ENCODE measurements around the gene PKDCC.

DNA sequence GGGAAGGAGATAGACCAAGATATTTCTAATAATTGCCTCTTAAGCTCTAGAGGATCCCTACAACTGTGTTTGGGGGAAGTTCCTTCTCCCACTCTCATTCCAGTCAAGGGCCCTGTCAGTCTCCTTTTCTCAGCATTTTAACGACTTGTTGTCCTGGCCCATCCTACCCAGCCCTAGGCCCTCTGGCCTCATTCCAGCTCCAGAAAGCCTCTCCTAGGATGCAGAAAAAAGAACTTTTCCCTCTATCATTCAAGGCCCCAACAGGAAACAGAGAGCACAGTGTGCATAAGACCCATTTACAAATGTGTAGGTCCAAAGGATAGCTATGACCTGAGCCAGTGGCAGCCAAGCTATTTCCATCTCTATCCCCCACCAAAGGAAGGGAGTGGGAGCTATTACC, 14.0 kb downstream of the PKDCC start:
- TF ChIP-seq, protein P1, sequence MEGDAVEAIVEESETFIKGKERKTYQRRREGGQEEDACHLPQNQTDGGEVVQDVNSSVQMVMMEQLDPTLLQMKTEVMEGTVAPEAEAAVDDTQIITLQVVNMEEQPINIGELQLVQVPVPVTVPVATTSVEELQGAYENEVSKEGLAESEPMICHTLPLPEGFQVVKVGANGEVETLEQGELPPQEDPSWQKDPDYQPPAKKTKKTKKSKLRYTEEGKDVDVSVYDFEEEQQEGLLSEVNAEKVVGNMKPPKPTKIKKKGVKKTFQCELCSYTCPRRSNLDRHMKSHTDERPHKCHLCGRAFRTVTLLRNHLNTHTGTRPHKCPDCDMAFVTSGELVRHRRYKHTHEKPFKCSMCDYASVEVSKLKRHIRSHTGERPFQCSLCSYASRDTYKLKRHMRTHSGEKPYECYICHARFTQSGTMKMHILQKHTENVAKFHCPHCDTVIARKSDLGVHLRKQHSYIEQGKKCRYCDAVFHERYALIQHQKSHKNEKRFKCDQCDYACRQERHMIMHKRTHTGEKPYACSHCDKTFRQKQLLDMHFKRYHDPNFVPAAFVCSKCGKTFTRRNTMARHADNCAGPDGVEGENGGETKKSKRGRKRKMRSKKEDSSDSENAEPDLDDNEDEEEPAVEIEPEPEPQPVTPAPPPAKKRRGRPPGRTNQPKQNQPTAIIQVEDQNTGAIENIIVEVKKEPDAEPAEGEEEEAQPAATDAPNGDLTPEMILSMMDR (IDR thresholded peaks at IDR 0.05): no peak
- no peak for TF ChIP-seq POLR2A (IDR thresholded peaks at IDR 0.05)
